Stomach (tissue), 9 donors: ENCODE measurements around the gene CDC25A. TPM values are rescaled to one million over a fixed set of nuclear protein-coding genes. Genes with fewer than 3 reads are reported as not detected.

Experiments
- DNase-seq, 2 donors: peaks; one replicate each; pipeline versions ENCODE4 v3.0.0 to v3.0.0-alpha.2; 2013 to 2019
- H3K27ac ChIP-seq, 5 donors: fragments of 200-600 bp in 4 of 5; sonication (generic) in 4 of 5; one replicate each; pipeline ENCODE4 v1.5.1; 2013 to 2019; ENCODE audit warnings: mild to moderate bottlenecking in 1 of 5, moderate library complexity in 1 of 5
- H3K27me3 ChIP-seq, 3 donors: fragments of 200-600 bp; sonication (generic); one replicate each; pipeline ENCODE4 v1.5.1; 2017 to 2019; ENCODE audit warnings: mixed run types in 1 of 3
- H3K36me3 ChIP-seq, 4 donors: fragments of 200-600 bp; sonication (generic); 1 replicate in 3 of 4; 2 replicates in 1 of 4; pipeline ENCODE4 v1.5.1; 2016 to 2019
- H3K4me1 ChIP-seq, 4 donors: fragments of 200-600 bp; sonication (generic); one replicate each; pipeline ENCODE4 v1.5.1; 2016 to 2019
- H3K4me3 ChIP-seq, 4 donors: fragments of 200-600 bp; sonication (generic) in 3 of 4; one replicate each; pipeline ENCODE4 v1.5.1; 2016 to 2019; ENCODE audit warnings: mild to moderate bottlenecking in 1 of 4
- H3K9me3 ChIP-seq, 4 donors: fragments of 200-600 bp; sonication (generic); one replicate each; pipeline ENCODE4 v1.5.1; 2016 to 2019
- EP300 ChIP-seq: sonication (generic); formaldehyde crosslinking; IDR thresholded peaks from one replicate; pipeline ENCODE4 v1.6.1; 2017; ENCODE audit warnings: antibody characterized with exemption
- POLR2A ChIP-seq, 4 donors: fragments of 450-650 bp; IDR thresholded peaks; one replicate each; pipeline ENCODE4 v1.6.1; 2016; ENCODE audit warnings: antibody characterized with exemption in 4 of 4, control low read depth in 2 of 4, mild to moderate bottlenecking in 1 of 4, moderate library complexity in 1 of 4
- POLR2AphosphoS5 ChIP-seq, 3 donors: sonication (generic); formaldehyde crosslinking; IDR thresholded peaks; one replicate each; pipeline ENCODE4 v1.6.1; 2016; ENCODE audit warnings: antibody characterized with exemption in 3 of 3
- WGBS, 5 donors: extraction: QIAGEN DNeasy Blood & Tissue Kit in 3 of 5; methylation state at CpG; one replicate each; pipeline versions ENCODE4 v1.1.5 to v1.1.7; 2013 to 2018; 5-methylcytosine and 5-hydroxymethylcytosine counted together
- intact Hi-C: fragments of 100-400 bp; cut with DNase I; formaldehyde crosslinking; loops from one replicate; pipeline ENCODE4 v1.15.1; 2023; ENCODE audit warnings: low total_unique reads
- polyA plus RNA-seq, 3 donors: library from polyadenylated mRNA; stranded (reverse); fragments of 200-250 nt; gene quantifications; one replicate each; pipeline ENCODE4 v1.2.3, GENCODE V29; 2013
- total RNA-seq, 5 donors: library from RNA; depleted of rRNA; stranded (reverse); fragments of >200 nt; gene quantifications; one replicate each; pipeline versions ENCODE4 v1.1.0 to v1.2.3, GENCODE V29; 2014 to 2016
- TF ChIP-seq, protein P1 (sequence below), 7 experiments: fragments of 450-650 bp in 4 of 7; fragments of 200-600 bp in 3 of 7; sonication (generic) in 3 of 7; IDR thresholded peaks; one replicate each; pipeline ENCODE4 v1.5.1; 2016 to 2019; ENCODE audit warnings: antibody characterized with exemption in 7 of 7, control low read depth in 2 of 7, mild to moderate bottlenecking in 1 of 7
- donor health status: healthy with polysubstance abuse.
- donor health status: Bipolar disorder and iron deficiency.
- donor health status: healthy.

CDC25A gene
- total and polyA plus RNA-seq, 8 donors = 1.1 to 5.7 (median 1.5) TPM

DNA sequence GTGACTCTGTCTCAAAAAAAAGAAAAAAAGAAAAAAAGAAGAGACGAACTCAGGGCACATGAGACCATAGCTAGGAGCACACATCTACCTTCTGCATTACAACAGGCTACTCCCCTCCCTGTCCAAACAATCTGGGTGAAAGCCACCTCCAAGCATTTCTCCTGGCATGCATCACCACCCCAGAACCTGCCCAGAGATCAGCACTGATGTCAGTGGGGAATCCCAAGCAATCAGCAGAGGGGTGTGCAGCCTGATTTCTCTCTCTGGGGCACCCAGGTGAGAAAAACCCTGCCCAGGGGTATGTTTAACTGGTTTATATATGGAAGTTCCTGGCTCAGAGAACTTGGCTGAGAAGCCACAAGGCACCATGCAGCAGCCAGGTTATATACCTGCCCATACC is 59.4 kb downstream of the CDC25A start:
- Histone ChIP-seq H3K4me3 (no peak overlapping the region), H3K4me1 (peaks cover 0 to 20% (median 14%) of the 10 kb centered on the region in 4 donors), H3K27ac (peak overlapping the region in 1 of 5 donors; percentile 8), H3K27me3 (no peaks in the 10 kb centered on the region), H3K36me3 (no peaks in the 10 kb centered on the region), H3K9me3 (no peaks in the 10 kb centered on the region)
- intact Hi-C loops = no loop called here
- no peak for TF ChIP-seq EP300
- no peak for TF ChIP-seq POLR2AphosphoS5 (IDR thresholded peaks at IDR 0.05)
- WGBS, 5 donors = 73 to 94% (median 86%) methylated on average over 1 of the region's 1 CpG
- DNase-seq = no peak

- H3K9me3 ChIP-seq = no peaks in the 10 kb centered on the region
- H3K4me3 ChIP-seq = no peak overlapping the region
- peaks cover 0 to 13% (median 11%) of the 10 kb centered on the region in 4 donors for H3K4me1 ChIP-seq
- TF ChIP-seq POLR2AphosphoS5 (IDR thresholded peaks at IDR 0.05) = no peak
- no peak for TF ChIP-seq EP300
- TF ChIP-seq, protein P1, sequence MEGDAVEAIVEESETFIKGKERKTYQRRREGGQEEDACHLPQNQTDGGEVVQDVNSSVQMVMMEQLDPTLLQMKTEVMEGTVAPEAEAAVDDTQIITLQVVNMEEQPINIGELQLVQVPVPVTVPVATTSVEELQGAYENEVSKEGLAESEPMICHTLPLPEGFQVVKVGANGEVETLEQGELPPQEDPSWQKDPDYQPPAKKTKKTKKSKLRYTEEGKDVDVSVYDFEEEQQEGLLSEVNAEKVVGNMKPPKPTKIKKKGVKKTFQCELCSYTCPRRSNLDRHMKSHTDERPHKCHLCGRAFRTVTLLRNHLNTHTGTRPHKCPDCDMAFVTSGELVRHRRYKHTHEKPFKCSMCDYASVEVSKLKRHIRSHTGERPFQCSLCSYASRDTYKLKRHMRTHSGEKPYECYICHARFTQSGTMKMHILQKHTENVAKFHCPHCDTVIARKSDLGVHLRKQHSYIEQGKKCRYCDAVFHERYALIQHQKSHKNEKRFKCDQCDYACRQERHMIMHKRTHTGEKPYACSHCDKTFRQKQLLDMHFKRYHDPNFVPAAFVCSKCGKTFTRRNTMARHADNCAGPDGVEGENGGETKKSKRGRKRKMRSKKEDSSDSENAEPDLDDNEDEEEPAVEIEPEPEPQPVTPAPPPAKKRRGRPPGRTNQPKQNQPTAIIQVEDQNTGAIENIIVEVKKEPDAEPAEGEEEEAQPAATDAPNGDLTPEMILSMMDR (IDR thresholded peaks at IDR 0.05) = no peak
- TF ChIP-seq POLR2A (IDR thresholded peaks at IDR 0.05) = no peak
- H3K27ac ChIP-seq = no peak overlapping the region
- WGBS, 5 donors = 93 to 98% (median 97%) methylated on average over 8 to 9 of the region's 9 CpGs
- H3K27me3 ChIP-seq = no peaks in the 10 kb centered on the region
- DNase-seq = no peak
- H3K36me3 ChIP-seq = no peaks in the 10 kb centered on the region
- intact Hi-C loops = no loop called here
Measured at GRCh38 chr3:48125886-48126622, 62.2 kb downstream of the CDC25A start.

DNA sequence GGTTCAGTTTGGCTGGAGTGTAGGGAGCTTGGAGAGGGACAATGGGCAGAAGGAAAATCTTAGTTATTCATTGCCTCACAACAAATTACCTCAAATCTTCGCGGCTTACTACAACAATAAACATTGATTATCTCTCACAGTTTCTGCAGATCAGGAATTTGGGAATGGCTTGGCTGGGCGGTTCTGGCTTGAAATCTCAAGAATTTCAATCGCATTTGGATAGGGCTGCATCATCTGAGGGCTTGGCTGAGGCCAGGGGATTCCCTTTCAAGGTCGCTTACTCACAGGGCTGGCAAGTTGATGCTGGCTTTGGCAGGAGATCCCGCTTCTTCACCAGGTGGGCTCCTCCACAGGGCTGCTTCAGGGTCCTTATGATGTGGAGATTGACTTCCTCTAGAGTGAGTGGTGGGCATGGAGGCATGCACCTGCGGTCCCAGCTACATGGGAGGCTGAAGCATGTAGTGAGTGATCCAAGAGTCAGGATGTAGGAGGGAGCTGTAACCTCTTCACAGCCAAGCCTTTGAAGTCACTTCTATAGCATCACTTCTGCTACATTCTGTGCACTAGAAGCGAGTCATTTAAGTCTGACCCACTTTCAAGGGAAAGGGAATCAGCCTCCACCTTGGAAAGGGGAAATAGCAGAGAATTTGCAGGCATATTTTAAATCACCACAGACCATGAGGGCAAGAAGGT is 63.1 kb downstream of the CDC25A start:
- intact Hi-C loops = no loop called here
- Histone ChIP-seq H3K36me3 (no peaks in the 10 kb centered on the region), H3K27me3 (no peaks in the 10 kb centered on the region), H3K27ac (no peak overlapping the region), H3K4me3 (no peak overlapping the region), H3K4me1 (peaks cover 0 to 5% (median 3%) of the 10 kb centered on the region in 4 donors), H3K9me3 (no peaks in the 10 kb centered on the region)
- DNase-seq = no peak
- WGBS, 5 donors = 67 to 79% (median 71%) methylated on average over 6 to 8 of the region's 8 CpGs
- TF ChIP-seq POLR2A (IDR thresholded peaks at IDR 0.05) (no peak), EP300 (no peak), POLR2AphosphoS5 (IDR thresholded peaks at IDR 0.05) (no peak)
- TF ChIP-seq, protein P1 (IDR thresholded peaks at IDR 0.05) = no peak

GRCh38 chr3:48123346-48123745 is 64.9 kb downstream of the CDC25A start:
- no peak for DNase-seq
- intact Hi-C loops = no loop called here
- H3K9me3 ChIP-seq = no peaks in the 10 kb centered on the region
- no peaks in the 10 kb centered on the region for H3K27me3 ChIP-seq
- H3K4me3 ChIP-seq = no peak overlapping the region
- no peak overlapping the region for H3K27ac ChIP-seq
- H3K36me3 ChIP-seq = no peaks in the 10 kb centered on the region
- WGBS, 5 donors = 87 to 95% (median 93%) methylated on average over 6 of the region's 6 CpGs
- TF ChIP-seq, protein P1 (IDR thresholded peaks at IDR 0.05) = no peak
- TF ChIP-seq EP300 = no peak
- no peak for TF ChIP-seq POLR2A (IDR thresholded peaks at IDR 0.05)
- TF ChIP-seq POLR2AphosphoS5 (IDR thresholded peaks at IDR 0.05) = no peak
- H3K4me1 ChIP-seq = peaks cover 0 to 6% (median 4%) of the 10 kb centered on the region in 4 donors
